Loucy (cell line): ENCODE measurements around the gene RREB1.

Source experiments
- H2AFZ ChIP-seq: fragments of 200-600 bp; sonication (generic); 2 replicates; pipeline ENCODE4 v1.6.0; 2016; ENCODE audit warnings: antibody characterized with exemption, mild to moderate bottlenecking, low read length, moderate library complexity
- H3F3A ChIP-seq: fragments of 200-600 bp; 2 replicates; pipeline ENCODE4 v1.6.0; 2016; ENCODE audit warnings: antibody characterized with exemption, low read depth, mild to moderate bottlenecking
- H3K27me3 ChIP-seq: fragments of 200-600 bp; sonication (generic); 2 replicates; pipeline ENCODE4 v1.6.1; 2014; ENCODE audit warnings: low read length, mild to moderate bottlenecking; ENCODE audit not compliant: insufficient read depth, poor library complexity, severe bottlenecking
- H3K36me3 ChIP-seq: fragments of 200-600 bp; sonication (generic); 2 replicates; pipeline ENCODE4 v1.6.1; 2016; ENCODE audit warnings: low read length; ENCODE audit not compliant: insufficient read depth
- H3K4me1 ChIP-seq: fragments of 200-600 bp; sonication (generic); 2 replicates; pipeline ENCODE4 v1.5.1; 2014; ENCODE audit warnings: low read length, mild to moderate bottlenecking; ENCODE audit not compliant: insufficient read depth, poor library complexity, severe bottlenecking
- H3K4me2 ChIP-seq: fragments of 200-600 bp; sonication (generic); 2 replicates; pipeline ENCODE4 v1.6.0; 2014; ENCODE audit warnings: antibody characterized with exemption, low read length, low read depth, mild to moderate bottlenecking; ENCODE audit not compliant: poor library complexity, severe bottlenecking
- H3K4me3 ChIP-seq: fragments of 200-600 bp; sonication (generic); 2 replicates; pipeline ENCODE4 v1.5.1; 2014; ENCODE audit warnings: low read length, mild to moderate bottlenecking, mixed read lengths; ENCODE audit not compliant: poor library complexity, severe bottlenecking
- H3K79me2 ChIP-seq: fragments of 200-600 bp; sonication (generic); 2 replicates; pipeline ENCODE4 v1.6.1; 2014; ENCODE audit warnings: low read length; ENCODE audit not compliant: insufficient read depth
- H3K9ac ChIP-seq: fragments of 200-600 bp; sonication (generic); 2 replicates; pipeline ENCODE4 v1.6.0; 2014; ENCODE audit warnings: mild to moderate bottlenecking, low read depth, low read length, moderate library complexity; ENCODE audit not compliant: poor library complexity, severe bottlenecking
- H3K9me2 ChIP-seq: fragments of 200-600 bp; sonication (generic); replicated peaks from 2 replicates; pipeline ENCODE4 v1.6.1; 2016; ENCODE audit warnings: low read depth, low read length, mixed read lengths
- H3K9me3 ChIP-seq: fragments of 200-600 bp; sonication (generic); 2 replicates; pipeline ENCODE4 v1.6.1; 2014; ENCODE audit warnings: mild to moderate bottlenecking, antibody characterized with exemption, low read length, low read depth; ENCODE audit not compliant: insufficient read depth
- H4K20me1 ChIP-seq: fragments of 200-600 bp; sonication (generic); 2 replicates; pipeline ENCODE4 v1.6.0; 2014; ENCODE audit warnings: antibody characterized with exemption, low read length, mild to moderate bottlenecking; ENCODE audit not compliant: insufficient read depth, poor library complexity, severe bottlenecking
- EZH2phosphoT487 ChIP-seq: fragments of 200-600 bp; IDR thresholded peaks from 2 replicates; pipeline ENCODE4 v1.6.1; 2018; ENCODE audit warnings: antibody characterized with exemption, mild to moderate bottlenecking, moderate library complexity, borderline replicate concordance
- TF ChIP-seq, protein P1 (sequence below): fragments of 200-600 bp; sonication (generic); conservative IDR thresholded peaks from 2 replicates; pipeline ENCODE4 v1.5.1; 2014; ENCODE audit warnings: mild to moderate bottlenecking, antibody characterized with exemption, low read length

RREB1 gene

DNA sequence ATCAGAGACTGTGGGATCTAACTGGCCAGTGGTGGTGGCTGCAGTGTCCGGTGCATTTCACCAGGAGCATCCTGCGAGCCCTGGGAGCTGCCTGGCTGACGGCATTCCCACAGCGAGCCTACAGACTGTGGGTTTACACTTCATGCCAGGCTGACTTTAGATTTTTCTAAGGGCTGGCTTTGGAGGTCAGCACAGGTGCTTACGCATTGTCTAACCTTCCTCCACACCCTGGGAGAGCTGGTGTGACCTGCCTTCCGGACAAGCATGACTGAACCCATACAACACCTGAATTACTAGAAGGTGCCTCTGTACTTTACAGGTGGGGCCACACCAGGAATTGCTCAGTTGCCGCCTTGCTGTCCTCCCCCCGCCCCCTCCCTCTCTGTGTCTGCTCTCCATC is 96.2 kb downstream of the RREB1 start:
- Histone ChIP-seq H3K4me2 (no peak overlapping the region), H3K36me3 (peaks cover 78% of the 10 kb centered on the region; the same call in 1 of the 2 replicates)

DNA sequence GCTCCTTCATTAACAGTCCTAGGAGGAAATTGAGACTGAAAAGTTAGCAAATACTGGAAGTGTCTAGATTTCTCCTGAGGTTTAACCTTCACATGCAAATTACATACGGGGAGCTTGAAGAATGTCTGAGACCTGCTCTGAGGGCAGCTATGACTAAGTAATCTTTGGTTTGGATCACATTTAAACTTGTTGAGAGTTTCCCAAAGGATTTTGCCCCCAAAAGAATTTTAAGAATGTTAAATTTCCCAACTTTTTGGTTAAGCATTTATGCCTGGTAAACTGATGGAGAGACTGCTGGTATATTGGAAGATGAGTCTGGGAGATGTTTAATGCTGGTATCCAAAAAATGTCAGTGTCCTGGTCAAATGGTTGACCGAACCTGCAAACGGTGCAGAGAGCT is 97.0 kb downstream of the RREB1 start:
- Histone ChIP-seq H3K79me2 (peaks cover 4% of the 10 kb centered on the region; the same call in 1 of the 2 replicates), H3K36me3 (peaks cover 74% of the 10 kb centered on the region; the same call in 1 of the 2 replicates), H3K4me3 (no peak overlapping the region), H3F3A (no peaks in the 10 kb centered on the region), H4K20me1 (no peaks in the 10 kb centered on the region), H3K4me2 (no peak overlapping the region), H3K9me3 (no peaks in the 10 kb centered on the region), H3K9ac (no peak overlapping the region), H3K4me1 (no peaks in the 10 kb centered on the region), H3K27me3 (no peaks in the 10 kb centered on the region), H3K9me2 (no peaks in the 10 kb centered on the region), H2AFZ (no peak overlapping the region)
- no peak for TF ChIP-seq EZH2phosphoT487
- TF ChIP-seq, protein P1, sequence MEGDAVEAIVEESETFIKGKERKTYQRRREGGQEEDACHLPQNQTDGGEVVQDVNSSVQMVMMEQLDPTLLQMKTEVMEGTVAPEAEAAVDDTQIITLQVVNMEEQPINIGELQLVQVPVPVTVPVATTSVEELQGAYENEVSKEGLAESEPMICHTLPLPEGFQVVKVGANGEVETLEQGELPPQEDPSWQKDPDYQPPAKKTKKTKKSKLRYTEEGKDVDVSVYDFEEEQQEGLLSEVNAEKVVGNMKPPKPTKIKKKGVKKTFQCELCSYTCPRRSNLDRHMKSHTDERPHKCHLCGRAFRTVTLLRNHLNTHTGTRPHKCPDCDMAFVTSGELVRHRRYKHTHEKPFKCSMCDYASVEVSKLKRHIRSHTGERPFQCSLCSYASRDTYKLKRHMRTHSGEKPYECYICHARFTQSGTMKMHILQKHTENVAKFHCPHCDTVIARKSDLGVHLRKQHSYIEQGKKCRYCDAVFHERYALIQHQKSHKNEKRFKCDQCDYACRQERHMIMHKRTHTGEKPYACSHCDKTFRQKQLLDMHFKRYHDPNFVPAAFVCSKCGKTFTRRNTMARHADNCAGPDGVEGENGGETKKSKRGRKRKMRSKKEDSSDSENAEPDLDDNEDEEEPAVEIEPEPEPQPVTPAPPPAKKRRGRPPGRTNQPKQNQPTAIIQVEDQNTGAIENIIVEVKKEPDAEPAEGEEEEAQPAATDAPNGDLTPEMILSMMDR: no peak

More for the DNA sequence above, 96.2 kb downstream of the RREB1 start:
- no peak for TF ChIP-seq EZH2phosphoT487
- TF ChIP-seq, protein P1: no peak
- Histone ChIP-seq H3F3A (no peaks in the 10 kb centered on the region), H3K9ac (no peak overlapping the region), H4K20me1 (no peaks in the 10 kb centered on the region), H3K79me2 (peaks cover 4% of the 10 kb centered on the region; the same call in 1 of the 2 replicates), H2AFZ (no peak overlapping the region), H3K4me3 (no peak overlapping the region), H3K4me1 (no peaks in the 10 kb centered on the region), H3K27me3 (no peaks in the 10 kb centered on the region), H3K9me2 (no peaks in the 10 kb centered on the region), H3K9me3 (no peaks in the 10 kb centered on the region)

DNA sequence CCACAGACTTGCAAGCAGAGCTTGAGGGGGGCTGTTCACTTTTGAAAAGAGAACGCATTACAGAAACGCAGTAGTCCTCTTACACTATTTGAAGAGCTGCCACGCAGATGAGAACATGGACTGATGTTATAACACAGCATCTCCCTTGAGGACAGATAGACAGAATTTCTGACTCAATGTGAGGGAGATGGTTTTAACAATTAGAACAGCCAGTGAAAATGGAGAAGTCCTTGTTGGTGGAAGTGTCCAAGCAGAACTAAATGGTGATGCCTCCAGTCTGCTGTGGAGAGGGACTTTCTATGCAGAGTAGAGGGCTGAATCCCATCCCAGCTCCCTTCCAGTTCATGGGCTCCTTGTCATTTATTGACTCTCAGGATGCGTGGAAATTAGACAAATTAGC is 100.0 kb downstream of the RREB1 start:
- no peak overlapping the region for H3K4me3 ChIP-seq
- TF ChIP-seq, protein P1: no peak
- no peak for TF ChIP-seq EZH2phosphoT487
- H3K79me2 ChIP-seq: no peaks in the 10 kb centered on the region; the same call in 1 of the 2 replicates
- H3K4me2 ChIP-seq: no peak overlapping the region
- no peaks in the 10 kb centered on the region for H3K9me3 ChIP-seq
- peaks cover 83% of the 10 kb centered on the region; the same call in 1 of the 2 replicates for H3K36me3 ChIP-seq
- no peaks in the 10 kb centered on the region for H4K20me1 ChIP-seq
- H3F3A ChIP-seq: no peaks in the 10 kb centered on the region
- H2AFZ ChIP-seq: no peak overlapping the region
- no peaks in the 10 kb centered on the region for H3K9me2 ChIP-seq
- H3K27me3 ChIP-seq: no peaks in the 10 kb centered on the region
- H3K9ac ChIP-seq: no peak overlapping the region
- H3K4me1 ChIP-seq: no peaks in the 10 kb centered on the region
